Measurements from ENCODE around the gene TAS1R3.

Gene TAS1R3

GRCh38 chr1:1361233-1361981, 30.3 kb downstream of the TAS1R3 start (continued):
- TF ChIP-seq PATZ1 (CRISPR knock-in tag; IDR thresholded peaks at IDR 0.05; ENCODE audit: borderline replicate concordance), result no peak
- TF ChIP-seq GLIS3 (CRISPR knock-in tag; IDR thresholded peaks at IDR 0.05), result no peak

GRCh38 chr1:1361982-1362423, 30.9 kb downstream of the TAS1R3 start:
- ATAC-seq, result 0 out of 3 replicates have a peak, but pooled peaks have one; percentile 2
- TF ChIP-seq ZNF565 (CRISPR knock-in tag; conservative IDR thresholded peaks at IDR 0.05; ENCODE audit: low read depth), result no peak
- no peak for TF ChIP-seq ESRRG (CRISPR knock-in tag; IDR thresholded peaks at IDR 0.05)
- no peak for TF ChIP-seq ZC3H10 (CRISPR knock-in tag; IDR thresholded peaks at IDR 0.05)
- TF ChIP-seq ZFP3 (CRISPR knock-in tag; IDR thresholded peaks at IDR 0.05), result no peak
- no peak for TF ChIP-seq PATZ1 (CRISPR knock-in tag; IDR thresholded peaks at IDR 0.05; ENCODE audit: borderline replicate concordance)
- TF ChIP-seq TOX (CRISPR knock-in tag; IDR thresholded peaks at IDR 0.05; ENCODE audit: borderline replicate concordance), result no peak
- TF ChIP-seq ISL1 (CRISPR knock-in tag; IDR thresholded peaks at IDR 0.05), result no peak
- TF ChIP-seq ZNF70 (CRISPR knock-in tag; IDR thresholded peaks at IDR 0.05), result no peak
- no peak for TF ChIP-seq ARNTL (CRISPR knock-in tag; IDR thresholded peaks at IDR 0.05; ENCODE audit: borderline replicate concordance, low read depth)
- TF ChIP-seq ZFP30 (CRISPR knock-in tag; IDR thresholded peaks at IDR 0.05), result no peak
- TF ChIP-seq GLIS3 (CRISPR knock-in tag; IDR thresholded peaks at IDR 0.05), result no peak
- no peak for TF ChIP-seq TCF4 (CRISPR knock-in tag; IDR thresholded peaks at IDR 0.05; ENCODE audit: borderline replicate concordance)
- TF ChIP-seq CREB5 (CRISPR knock-in tag; IDR thresholded peaks at IDR 0.05; ENCODE audit: low read depth), result no peak
- no peak for TF ChIP-seq CSRNP3 (CRISPR knock-in tag; IDR thresholded peaks at IDR 0.05)
- no peak for TF ChIP-seq SNAI2 (CRISPR knock-in tag; IDR thresholded peaks at IDR 0.05)
- TF ChIP-seq POU6F1 (CRISPR knock-in tag; IDR thresholded peaks at IDR 0.05; ENCODE audit: borderline replicate concordance, low read depth), result no peak
- no peak for TF ChIP-seq RARB (CRISPR knock-in tag; IDR thresholded peaks at IDR 0.05)
- TF ChIP-seq ZNF8 (CRISPR knock-in tag; IDR thresholded peaks at IDR 0.05), result no peak

GRCh38 chr1:1364266-1364665, 33.2 kb downstream of the TAS1R3 start:
- no peak for ATAC-seq
- TF ChIP-seq CSRNP3 (CRISPR knock-in tag; IDR thresholded peaks at IDR 0.05), result no peak
- no peak for TF ChIP-seq ZFP3 (CRISPR knock-in tag; IDR thresholded peaks at IDR 0.05)
- TF ChIP-seq TOX (CRISPR knock-in tag; IDR thresholded peaks at IDR 0.05; ENCODE audit: borderline replicate concordance), result no peak
- no peak for TF ChIP-seq SNAI2 (CRISPR knock-in tag; IDR thresholded peaks at IDR 0.05)
- TF ChIP-seq TCF4 (CRISPR knock-in tag; IDR thresholded peaks at IDR 0.05; ENCODE audit: borderline replicate concordance), result no peak
- TF ChIP-seq CSDC2 (CRISPR knock-in tag; IDR thresholded peaks at IDR 0.05), result no peak
- no peak for TF ChIP-seq ZFP30 (CRISPR knock-in tag; IDR thresholded peaks at IDR 0.05)
- TF ChIP-seq POU6F1 (CRISPR knock-in tag; IDR thresholded peaks at IDR 0.05; ENCODE audit: borderline replicate concordance, low read depth), result no peak
- no peak for TF ChIP-seq ZNF70 (CRISPR knock-in tag; IDR thresholded peaks at IDR 0.05)
- TF ChIP-seq ESRRG (CRISPR knock-in tag; IDR thresholded peaks at IDR 0.05), result no peak
- TF ChIP-seq CREB5 (CRISPR knock-in tag; IDR thresholded peaks at IDR 0.05; ENCODE audit: low read depth), result no peak
- TF ChIP-seq ZC3H10 (CRISPR knock-in tag; IDR thresholded peaks at IDR 0.05), result no peak
- no peak for TF ChIP-seq ISL1 (CRISPR knock-in tag; IDR thresholded peaks at IDR 0.05)
- TF ChIP-seq ZNF8 (CRISPR knock-in tag; IDR thresholded peaks at IDR 0.05), result no peak
- TF ChIP-seq ZNF565 (CRISPR knock-in tag; conservative IDR thresholded peaks at IDR 0.05; ENCODE audit: low read depth), result no peak
- no peak for TF ChIP-seq RARB (CRISPR knock-in tag; IDR thresholded peaks at IDR 0.05)
- no peak for TF ChIP-seq OSR1 (CRISPR knock-in tag; IDR thresholded peaks at IDR 0.05)
